Ovary (tissue), 3 donors: ENCODE results near the gene AK1.

ENCODE experiments used
- CTCF ChIP-seq, 3 donors: fragments of 450-650 bp in 2 of 3; fragments of 200-600 bp in 1 of 3; IDR thresholded peaks; one replicate each; pipeline versions ENCODE4 v1.5.1 to v1.8.0; 2016 to 2022; ENCODE audit warnings: antibody characterized with exemption in 3 of 3, mild to moderate bottlenecking in 1 of 3
- EP300 ChIP-seq: sonication (generic); formaldehyde crosslinking; IDR thresholded peaks from one replicate; pipeline ENCODE4 v1.6.1; 2017; ENCODE audit warnings: antibody characterized with exemption
- POLR2A ChIP-seq: fragments of 450-650 bp; IDR thresholded peaks from one replicate; pipeline ENCODE4 v1.6.1; 2017; ENCODE audit warnings: antibody characterized with exemption, mild to moderate bottlenecking, moderate library complexity
- donor health status: DM: no; HTN: no; CAD: no.

- TF ChIP-seq CTCF (IDR thresholded peaks at IDR 0.05), result no peak
- no peak for TF ChIP-seq POLR2A
- TF ChIP-seq EP300, result no peak
Observed at GRCh38 chr9:127887792-127888191, 10.3 kb upstream of the AK1 start.
